A549 treated with CpdA at 1 μM for 4 hours (cell line): ENCODE data around the gene C1QL2. TPM values are rescaled to one million over a fixed set of nuclear protein-coding genes. Genes with fewer than 3 reads are reported as not detected.

Source experiments
- total RNA-seq: library from RNA; stranded (reverse); fragments of 200-300 nt; extraction: Qiagen RNA extraction; gene quantifications from 5 replicates; pipeline ENCODE4 v1.2.3, GENCODE V29; 2022; ENCODE audit warnings: low read depth

The C1QL2 gene
- 0.09 to 0.18 TPM (median 0.11 TPM) in 4 of 5 replicates, not detected in the other for total RNA-seq

DNA sequence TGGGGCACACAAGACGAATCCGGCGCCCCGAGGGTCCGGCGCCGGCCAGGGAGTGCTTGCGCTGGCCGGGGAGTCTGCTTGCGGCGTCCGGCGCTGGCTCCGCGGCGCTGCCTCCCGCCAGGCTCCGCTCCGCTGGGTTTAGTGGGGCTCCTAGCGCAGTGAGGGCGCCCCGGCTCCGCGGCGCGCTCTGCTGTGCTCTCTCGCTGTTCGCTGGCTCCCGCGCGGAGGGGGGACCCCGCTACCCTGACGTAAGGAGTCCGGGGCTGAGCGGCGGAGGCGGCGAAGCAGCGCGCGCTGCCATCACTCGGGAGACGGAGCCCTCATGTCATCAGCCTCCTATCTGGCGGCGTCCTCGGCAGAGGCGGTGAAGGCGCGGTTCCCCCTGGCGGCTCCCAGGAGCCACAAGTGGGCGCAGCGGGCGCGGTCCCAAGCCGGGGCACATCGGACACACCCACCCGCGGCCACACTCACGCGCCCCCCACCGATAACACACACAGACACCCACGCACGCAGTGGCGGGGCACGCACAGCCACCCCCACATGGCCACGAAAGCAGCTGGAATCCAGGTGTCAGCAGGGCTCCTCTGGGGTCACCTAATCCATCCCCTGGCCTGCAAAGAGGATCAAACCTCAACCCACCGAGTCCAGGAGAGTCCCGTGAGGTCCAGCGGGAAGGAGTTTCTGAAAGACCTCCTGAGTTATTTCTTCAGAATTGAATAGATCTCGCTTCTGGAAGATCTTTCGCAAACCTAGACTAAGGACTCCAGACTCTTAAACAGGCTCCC, at the start of gene C1QL2:
TSS of gene C1QL2 (minus strand) at position 189 of the 785 bp plus-strand sequence. CDS start 482 bp downstream, outside the sequence.

Other genes starting within 250 kb of the C1QL2 start
- gene MARCO, start 216.6 kb downstream of the C1QL2 start, total RNA-seq = 0.09 to 0.11 TPM in 2 of 5 replicates, not detected in the others
- gene STEAP3, start 65.1 kb upstream of the C1QL2 start, total RNA-seq = 37.8 to 47.6 TPM (median 40.8 TPM) in 5 replicates
- 10.7 to 15.3 TPM (median 12.0 TPM) in 5 replicates for gene C2orf76, start 208.1 kb upstream of the C1QL2 start, total RNA-seq
- gene DBI, start 208.2 kb upstream of the C1QL2 start, total RNA-seq = 389 to 486 TPM (median 405 TPM) in 5 replicates